KMS-11 (cell line): ENCODE results near the gene SPOCD1.

Source experiments
- H2AFZ ChIP-seq: fragments of 200-600 bp; sonication (generic); 2 replicates; pipeline ENCODE4 v1.6.1; 2016; ENCODE audit warnings: antibody characterized with exemption, mixed run types, low read depth
- H3K27ac ChIP-seq: fragments of 200-600 bp; sonication (generic); 2 replicates; pipeline ENCODE4 v1.6.1; 2016; ENCODE audit warnings: mild to moderate bottlenecking, mixed run types
- H3K27me3 ChIP-seq: fragments of 200-600 bp; sonication (generic); 2 replicates; pipeline ENCODE4 v1.6.1; 2017; ENCODE audit warnings: mild to moderate bottlenecking, low read depth, mixed run types, moderate library complexity; ENCODE audit not compliant: insufficient read depth
- H3K36me3 ChIP-seq: fragments of 200-600 bp; sonication (generic); 2 replicates; pipeline ENCODE4 v1.6.1; 2017; ENCODE audit warnings: mild to moderate bottlenecking, mixed run types; ENCODE audit not compliant: insufficient read depth
- H3K4me1 ChIP-seq: fragments of 200-600 bp; sonication (generic); 2 replicates; pipeline ENCODE4 v1.6.1; 2016; ENCODE audit warnings: mild to moderate bottlenecking, low read depth, mixed run types; ENCODE audit not compliant: poor library complexity, severe bottlenecking
- H3K4me2 ChIP-seq: fragments of 200-600 bp; sonication (generic); 2 replicates; pipeline ENCODE4 v1.7.0; 2016; ENCODE audit warnings: mild to moderate bottlenecking, mixed run types
- H3K4me3 ChIP-seq: fragments of 200-600 bp; sonication (generic); IDR thresholded peaks from 2 replicates; pipeline ENCODE4 v1.6.1; 2017; ENCODE audit warnings: low read depth, low read length, mixed read lengths; ENCODE audit not compliant: insufficient read depth
- H3K79me2 ChIP-seq: fragments of 200-600 bp; sonication (generic); 2 replicates; pipeline ENCODE4 v1.6.1; 2016; ENCODE audit warnings: low read depth, mixed run types; ENCODE audit not compliant: insufficient read depth
- H3K9ac ChIP-seq: fragments of 200-600 bp; sonication (generic); 2 replicates; pipeline ENCODE4 v1.6.1; 2016; ENCODE audit warnings: mild to moderate bottlenecking, mixed run types
- H4K20me1 ChIP-seq: fragments of 200-600 bp; sonication (generic); 2 replicates; pipeline ENCODE4 v1.6.1; 2016; ENCODE audit warnings: mild to moderate bottlenecking, mixed run types; ENCODE audit not compliant: insufficient read depth
- TF ChIP-seq, protein P1 (sequence below): fragments of 200-600 bp; sonication (generic); conservative IDR thresholded peaks from 2 replicates; pipeline ENCODE4 v1.6.1; 2017; ENCODE audit warnings: low read depth, mild to moderate bottlenecking, antibody characterized with exemption, low read length, moderate library complexity, mixed read lengths

SPOCD1 gene

DNA sequence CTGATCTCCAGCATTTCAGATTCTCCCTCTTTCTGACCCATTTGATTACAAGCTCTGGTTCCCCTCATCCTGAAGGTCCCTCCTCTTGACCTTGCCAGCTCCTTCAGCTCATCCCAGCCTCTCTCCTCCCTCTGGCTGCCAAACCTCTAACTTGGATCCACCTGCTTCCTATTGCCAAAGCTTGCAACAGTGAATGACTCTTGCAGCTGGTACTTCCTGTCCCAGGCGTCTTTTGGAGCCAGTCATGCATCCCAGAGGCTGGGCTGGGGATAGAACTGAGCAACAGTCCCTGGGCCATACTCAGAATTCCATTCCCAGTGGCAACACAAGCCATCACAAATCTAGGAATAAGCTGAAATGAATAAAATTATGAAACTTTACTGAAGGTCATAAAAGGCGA is 27.7 kb upstream of the SPOCD1 start:
- H3K79me2 ChIP-seq = no peaks in the 10 kb centered on the region
- H3K4me2 ChIP-seq = no peak overlapping the region

DNA sequence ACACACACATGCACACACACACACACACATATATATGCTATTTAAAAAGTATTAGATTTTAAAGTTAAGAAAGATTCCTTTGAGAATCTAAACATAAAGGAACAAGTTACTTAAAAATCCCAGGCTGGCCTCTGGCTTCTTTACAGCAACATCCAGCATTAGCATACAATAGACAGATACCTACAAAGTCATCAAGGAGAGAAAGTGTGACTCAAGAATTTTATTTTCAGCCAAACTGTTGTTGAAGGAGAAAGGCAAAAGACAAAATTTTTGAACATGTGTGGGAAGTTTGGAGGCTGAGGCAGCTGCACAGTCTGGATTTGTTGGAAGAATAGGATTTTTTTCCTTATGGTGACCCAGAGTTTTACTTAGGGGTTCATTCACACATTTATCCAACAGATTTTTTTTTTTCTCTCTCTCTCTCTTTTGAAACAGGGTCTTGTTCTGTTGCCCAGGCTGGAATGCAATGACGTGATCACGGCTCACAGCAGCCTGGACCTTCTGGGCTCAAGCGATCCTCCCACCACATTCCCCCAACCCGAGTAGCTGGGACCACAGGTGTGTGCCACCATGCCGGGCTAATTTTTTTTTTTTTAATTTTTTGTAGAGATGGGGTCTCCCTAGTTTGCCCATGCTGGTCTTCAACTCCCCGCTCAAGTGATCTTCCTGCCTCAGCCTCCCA is 24.0 kb upstream of the SPOCD1 start:
- Histone ChIP-seq H3K4me3 (no peak overlapping the region), H3K36me3 (no peaks in the 10 kb centered on the region), H3K27ac (no peak overlapping the region), H3K79me2 (no peaks in the 10 kb centered on the region), H3K4me1 (no peaks in the 10 kb centered on the region), H3K27me3 (no peaks in the 10 kb centered on the region), H3K9ac (no peak overlapping the region), H3K4me2 (no peak overlapping the region), H2AFZ (no peak overlapping the region), H4K20me1 (no peaks in the 10 kb centered on the region)
- TF ChIP-seq, protein P1, sequence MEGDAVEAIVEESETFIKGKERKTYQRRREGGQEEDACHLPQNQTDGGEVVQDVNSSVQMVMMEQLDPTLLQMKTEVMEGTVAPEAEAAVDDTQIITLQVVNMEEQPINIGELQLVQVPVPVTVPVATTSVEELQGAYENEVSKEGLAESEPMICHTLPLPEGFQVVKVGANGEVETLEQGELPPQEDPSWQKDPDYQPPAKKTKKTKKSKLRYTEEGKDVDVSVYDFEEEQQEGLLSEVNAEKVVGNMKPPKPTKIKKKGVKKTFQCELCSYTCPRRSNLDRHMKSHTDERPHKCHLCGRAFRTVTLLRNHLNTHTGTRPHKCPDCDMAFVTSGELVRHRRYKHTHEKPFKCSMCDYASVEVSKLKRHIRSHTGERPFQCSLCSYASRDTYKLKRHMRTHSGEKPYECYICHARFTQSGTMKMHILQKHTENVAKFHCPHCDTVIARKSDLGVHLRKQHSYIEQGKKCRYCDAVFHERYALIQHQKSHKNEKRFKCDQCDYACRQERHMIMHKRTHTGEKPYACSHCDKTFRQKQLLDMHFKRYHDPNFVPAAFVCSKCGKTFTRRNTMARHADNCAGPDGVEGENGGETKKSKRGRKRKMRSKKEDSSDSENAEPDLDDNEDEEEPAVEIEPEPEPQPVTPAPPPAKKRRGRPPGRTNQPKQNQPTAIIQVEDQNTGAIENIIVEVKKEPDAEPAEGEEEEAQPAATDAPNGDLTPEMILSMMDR = no peak

More for the DNA sequence above, 27.7 kb upstream of the SPOCD1 start:
- H3K36me3 ChIP-seq = no peaks in the 10 kb centered on the region
- no peak overlapping the region for H2AFZ ChIP-seq
- no peaks in the 10 kb centered on the region for H4K20me1 ChIP-seq
- no peaks in the 10 kb centered on the region for H3K4me1 ChIP-seq
- TF ChIP-seq, protein P1 = no peak
- H3K9ac ChIP-seq = no peak overlapping the region
- no peak overlapping the region for H3K27ac ChIP-seq
- no peaks in the 10 kb centered on the region for H3K27me3 ChIP-seq
- H3K4me3 ChIP-seq = no peak overlapping the region

DNA sequence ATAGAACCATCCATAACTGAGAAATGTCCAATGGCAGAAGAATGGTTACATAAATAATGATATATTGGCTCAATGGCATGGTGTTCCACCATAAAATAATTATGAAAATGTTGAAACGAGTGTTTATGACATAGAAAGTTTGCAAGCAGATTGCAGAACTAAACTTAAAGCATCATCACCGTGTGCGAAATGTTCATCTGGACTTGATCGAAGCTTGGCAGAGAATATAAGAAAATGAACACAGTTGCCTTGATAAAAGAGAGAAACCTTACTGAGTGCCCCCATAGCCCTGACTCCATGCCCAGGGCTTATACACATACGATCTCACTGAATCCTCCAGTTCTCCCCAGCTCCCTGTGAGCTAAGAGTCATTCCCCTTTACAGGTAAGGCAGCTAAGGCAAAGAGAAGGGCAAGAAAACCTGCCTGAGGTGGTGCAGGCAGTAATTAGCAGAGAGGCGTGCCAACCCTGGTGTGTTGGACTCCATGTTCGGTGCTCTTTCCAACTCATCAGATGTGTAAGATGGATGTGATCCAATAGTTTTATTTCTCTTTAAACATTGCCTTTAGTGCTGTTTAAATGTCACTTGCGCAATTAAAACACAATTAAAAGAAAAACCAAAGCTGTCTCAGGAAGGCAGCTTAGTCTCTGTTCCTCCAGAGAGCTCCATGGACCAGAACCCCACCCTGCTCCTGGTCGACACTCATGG is 21.8 kb upstream of the SPOCD1 start:
- no peaks in the 10 kb centered on the region for H3K27me3 ChIP-seq
- H3K9ac ChIP-seq = no peak overlapping the region
- no peaks in the 10 kb centered on the region for H3K4me1 ChIP-seq
- H4K20me1 ChIP-seq = no peaks in the 10 kb centered on the region
- H3K27ac ChIP-seq = no peak overlapping the region
- TF ChIP-seq, protein P1 = no peak
- no peaks in the 10 kb centered on the region for H3K36me3 ChIP-seq
- H3K4me3 ChIP-seq = no peak overlapping the region
- no peak overlapping the region for H3K4me2 ChIP-seq
- H2AFZ ChIP-seq = no peak overlapping the region
- no peaks in the 10 kb centered on the region for H3K79me2 ChIP-seq

DNA sequence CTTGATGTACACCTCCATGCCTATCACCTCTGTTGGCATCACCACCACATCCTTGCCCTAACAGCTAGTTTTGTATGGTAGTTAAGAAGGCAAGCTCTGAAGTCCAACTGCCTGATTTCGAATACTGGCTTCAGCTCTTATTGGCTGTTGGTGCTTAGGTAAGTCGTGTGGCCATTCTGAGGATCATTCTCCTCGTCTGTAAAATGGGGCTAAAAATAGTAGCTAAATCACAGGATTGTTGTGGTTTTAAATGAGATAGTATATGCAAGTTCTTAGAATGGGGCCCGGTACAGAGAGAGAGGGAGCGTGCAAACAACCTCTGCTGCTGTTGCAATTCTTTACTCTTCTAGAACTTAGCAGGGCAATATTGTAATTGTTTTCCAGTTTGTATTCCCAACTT is 20.8 kb upstream of the SPOCD1 start:
- H3K27me3 ChIP-seq = no peaks in the 10 kb centered on the region
- H3K27ac ChIP-seq = no peak overlapping the region
- H3K4me2 ChIP-seq = no peak overlapping the region
- no peak overlapping the region for H3K9ac ChIP-seq
- no peak overlapping the region for H2AFZ ChIP-seq
- no peaks in the 10 kb centered on the region for H4K20me1 ChIP-seq
- H3K79me2 ChIP-seq = no peaks in the 10 kb centered on the region
- H3K4me3 ChIP-seq = no peak overlapping the region
- no peaks in the 10 kb centered on the region for H3K4me1 ChIP-seq
- no peaks in the 10 kb centered on the region for H3K36me3 ChIP-seq
- TF ChIP-seq, protein P1 = no peak
